Suppressor macrophage treated with lipopolysaccharide for 1 hour (primary cell): Measurements from ENCODE around the gene MAST3.

Experiments
- DNase-seq, 3 donors: peaks; one replicate each; pipeline ENCODE4 v3.0.0-alpha.2; 2020 to 2022

Gene MAST3

GRCh38 chr19:18089096-18089541 is 8.5 kb upstream of the MAST3 start:
- peak; percentile 91 to 97 (median 96) for DNase-seq

GRCh38 chr19:18089726-18090125 is 7.9 kb upstream of the MAST3 start:
- no peak for DNase-seq

DNA sequence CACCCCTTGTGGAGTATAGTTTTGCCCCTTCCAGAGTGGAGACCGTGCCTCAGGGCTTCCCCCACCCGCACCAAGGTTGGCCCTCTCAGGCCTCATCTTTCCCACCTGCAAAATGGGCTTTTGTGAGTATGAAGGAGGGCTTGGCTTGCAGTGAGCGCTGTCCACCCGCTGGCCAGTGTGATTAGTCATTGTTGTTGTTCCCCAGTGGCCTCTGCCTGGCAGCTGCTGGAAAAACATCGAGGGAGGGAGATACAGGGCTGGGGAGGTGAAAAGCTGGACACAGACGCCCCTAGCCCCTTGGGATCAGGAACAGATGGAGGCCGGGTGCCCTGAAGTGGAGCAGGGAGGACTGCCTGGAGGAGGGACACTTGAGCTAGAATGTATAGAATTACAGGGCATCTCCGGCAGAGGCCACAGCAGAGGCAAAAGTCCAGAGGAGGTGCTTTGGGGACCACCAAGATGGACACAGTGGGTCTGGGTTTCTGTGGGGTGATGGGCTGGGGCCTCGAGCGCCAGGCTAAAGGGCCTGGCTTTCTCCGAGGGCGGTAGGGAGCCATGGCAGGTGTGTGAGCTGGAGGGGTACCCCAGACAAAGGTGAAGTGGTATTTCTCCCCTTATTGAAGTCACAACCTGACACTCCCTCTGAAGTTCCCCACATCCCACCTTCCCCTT is 6.9 kb upstream of the MAST3 start:
- DNase-seq, result peak; percentile 44 to 57 (median 52)

GRCh38 chr19:18091217-18091608 is 6.4 kb upstream of the MAST3 start:
- peak; percentile 67 to 81 (median 74) for DNase-seq

- peak; percentile 48 to 60 (median 53) for DNase-seq
Observed at GRCh38 chr19:18093439-18094161, 4.0 kb upstream of the MAST3 start.

GRCh38 chr19:18096258-18096657 is 1.3 kb upstream of the MAST3 start:
- DNase-seq, result no peak

- no peak for DNase-seq
Observed at GRCh38 chr19:18097993-18098890, 664 bp downstream of the MAST3 start.

DNA sequence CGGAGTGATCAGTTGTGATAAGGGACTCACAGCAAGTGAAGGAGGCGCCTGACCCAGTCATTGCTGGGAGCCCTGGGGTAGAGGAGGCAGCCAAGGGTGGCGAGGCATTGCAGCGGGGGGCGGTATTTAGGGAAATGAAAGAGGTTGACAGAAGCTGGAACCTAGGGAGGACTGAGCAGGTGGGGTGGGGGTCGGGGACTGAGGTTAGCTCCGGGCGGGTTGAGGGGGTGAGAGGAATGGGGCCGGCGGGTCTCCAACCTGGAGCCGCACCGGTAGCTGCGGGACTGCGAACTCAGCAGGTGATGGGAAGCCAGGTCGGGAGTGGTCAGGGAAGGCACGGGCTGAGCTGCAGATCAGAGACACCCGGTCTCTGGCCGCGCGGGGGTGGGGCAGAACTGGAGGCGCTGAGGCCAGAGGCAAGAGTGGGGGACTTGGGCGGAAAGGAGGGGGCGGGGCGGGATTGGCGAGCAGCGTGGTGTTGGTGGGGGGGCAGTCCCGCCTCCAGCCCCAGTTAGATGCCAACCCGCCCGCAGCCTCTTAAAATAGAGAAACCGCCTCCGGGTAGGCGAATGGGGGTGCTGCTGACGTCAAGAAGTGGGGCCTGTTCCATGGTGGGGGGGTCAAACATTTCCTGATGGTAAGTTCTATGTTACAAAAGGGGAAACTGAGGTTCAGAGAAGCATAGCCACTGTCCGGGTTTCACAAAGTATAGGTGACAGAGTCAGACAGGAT is 1.5 kb downstream of the MAST3 start:
- DNase-seq, result peak in 2 of 3 donors; percentile 40 to 50

- no peak for DNase-seq
Observed at GRCh38 chr19:18099623-18099995, 2.0 kb downstream of the MAST3 start.

GRCh38 chr19:18100710-18101109 is 3.1 kb downstream of the MAST3 start:
- DNase-seq, result no peak

GRCh38 chr19:18101268-18101667 is 3.7 kb downstream of the MAST3 start:
- no peak for DNase-seq

DNA sequence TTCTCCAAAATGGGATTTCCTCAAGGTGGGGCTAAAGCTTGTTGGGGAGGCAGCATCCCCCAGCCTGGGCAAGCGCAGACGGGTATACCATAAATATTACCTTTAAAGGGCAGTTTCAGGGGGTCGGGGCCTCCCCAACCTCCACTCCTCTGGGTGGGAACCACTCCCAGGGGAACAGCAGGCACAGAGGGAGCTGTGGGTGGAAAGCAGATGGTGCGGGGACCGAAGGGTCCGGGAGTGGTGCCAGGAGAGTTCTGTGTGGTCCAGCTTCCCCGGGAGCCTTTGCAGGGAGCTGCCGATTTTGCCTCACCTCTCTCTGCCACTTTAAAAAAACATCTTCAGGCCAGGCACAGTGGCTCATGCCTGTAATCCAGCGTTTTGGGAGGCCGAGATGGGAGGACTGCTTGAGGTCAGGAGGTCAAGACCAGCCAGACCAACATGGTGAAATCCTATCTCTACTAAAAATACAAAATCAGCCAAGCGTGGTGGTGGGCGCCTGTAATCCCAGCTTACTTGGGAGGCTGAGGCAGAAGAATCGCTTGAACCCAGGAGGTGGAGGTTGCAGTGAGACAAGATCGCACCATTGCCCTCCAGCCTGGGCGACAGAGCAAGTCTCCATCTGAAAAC is 5.5 kb downstream of the MAST3 start:
- DNase-seq, result no peak

GRCh38 chr19:18104793-18105131 is 7.2 kb downstream of the MAST3 start:
- no peak for DNase-seq

DNA sequence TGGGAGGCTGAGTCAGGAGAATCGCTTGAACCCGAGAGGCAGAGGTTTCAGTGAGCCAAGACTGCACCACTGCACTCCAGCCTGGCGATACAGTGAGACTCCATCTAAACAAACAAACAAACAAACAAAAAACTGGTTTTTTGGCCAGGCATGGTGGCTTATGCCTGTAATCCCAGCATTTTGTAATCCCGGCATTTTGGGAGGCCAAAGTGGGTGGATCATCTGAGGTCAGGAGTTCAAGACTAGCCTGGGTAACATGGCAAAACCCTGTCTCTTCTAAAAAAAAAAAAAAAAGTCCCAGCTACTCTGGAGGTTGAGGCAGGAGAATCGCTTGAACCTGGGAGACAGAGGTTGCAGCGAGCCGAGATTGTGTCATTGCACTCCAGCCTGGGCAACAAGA is 7.7 kb downstream of the MAST3 start:
- DNase-seq, result peak; percentile 36 to 53 (median 38)

DNA sequence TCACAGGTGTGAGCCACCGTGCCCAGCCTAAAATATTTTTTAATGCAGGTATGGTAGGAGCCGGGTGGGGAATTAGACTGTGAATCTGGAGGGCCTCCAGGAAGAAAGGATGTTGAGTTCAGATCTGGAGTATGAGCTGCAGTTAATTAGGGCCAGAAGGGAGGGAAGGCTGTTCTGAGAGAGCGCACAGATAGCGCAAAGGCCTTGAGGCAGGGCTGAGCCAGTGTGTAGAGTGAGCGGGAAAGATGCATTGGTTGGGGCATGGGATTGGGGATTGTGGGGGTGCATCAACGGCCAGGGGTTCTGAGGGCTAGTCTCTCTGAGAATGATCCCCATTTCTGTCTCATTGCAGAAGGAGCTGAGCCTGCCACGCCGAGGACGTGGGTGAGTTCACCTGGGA is 9.7 kb downstream of the MAST3 start:
- no peak for DNase-seq

- DNase-seq, result no peak
Observed at GRCh38 chr19:18108897-18109296, 11.3 kb downstream of the MAST3 start.

- DNase-seq, result no peak
Observed at GRCh38 chr19:18109341-18109732, 11.8 kb downstream of the MAST3 start.

- DNase-seq, result peak; percentile 51 to 81 (median 57)
Observed at GRCh38 chr19:18109733-18110608, 12.4 kb downstream of the MAST3 start.

DNA sequence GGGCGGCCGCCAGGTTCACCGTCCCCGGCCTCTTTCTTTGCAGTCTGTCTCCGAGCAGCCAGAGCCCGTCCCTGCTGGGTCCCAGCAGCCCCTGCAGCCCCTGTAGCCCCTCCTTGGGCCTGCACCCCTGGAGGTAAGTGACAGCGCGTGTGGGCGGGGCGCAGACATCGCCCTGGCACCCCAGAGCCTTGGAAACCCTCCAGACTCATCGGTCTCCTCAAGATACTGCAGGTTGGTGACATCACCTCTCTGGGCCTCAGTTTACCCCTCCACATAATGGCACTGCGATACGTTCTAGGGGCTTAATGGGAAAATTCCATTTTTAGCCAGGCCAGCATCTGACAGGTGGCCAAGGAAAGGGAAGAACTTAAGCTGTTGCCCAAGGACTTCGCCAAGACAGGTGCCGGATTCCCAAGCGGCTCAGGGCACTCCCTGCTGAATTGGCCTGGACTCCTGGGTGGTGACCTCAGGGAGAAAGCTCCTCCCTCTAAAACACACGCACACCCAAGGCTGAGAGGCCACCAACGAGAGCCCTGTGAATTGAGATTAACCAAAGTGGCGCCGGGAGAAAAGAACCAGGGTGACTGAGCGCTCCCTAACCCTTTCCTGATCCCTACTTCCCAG is 13.1 kb downstream of the MAST3 start:
- no peak for DNase-seq

GRCh38 chr19:18112989-18113478 is 15.5 kb downstream of the MAST3 start:
- DNase-seq, result peak; percentile 88 to 94 (median 93)

GRCh38 chr19:18113827-18114226 is 16.2 kb downstream of the MAST3 start:
- no peak for DNase-seq
